Omental fat pad (tissue), 4 donors: Measurements from ENCODE around the gene CLPTM1. TPM values are rescaled to one million over a fixed set of nuclear protein-coding genes. Genes with fewer than 3 reads are reported as not detected.
"Not testable (repeated sequence)": the region's sequence is repeated elsewhere in the genome, so short reads cannot be mapped to it uniquely, and the experiment has no call there.

Experiments used
- ATAC-seq: fragments of 150-250 bp; one replicate; pipeline ENCODE4 v1.9.1; 2016; ENCODE audit warnings: mild to moderate bottlenecking, moderate library complexity; ENCODE audit not compliant: low FRiP score
- DNase-seq: peaks from one replicate; pipeline ENCODE4 v3.0.0-alpha.2; 2019; ENCODE audit warnings: low spot score
- CTCF ChIP-seq, 3 donors: fragments of 450-650 bp; IDR thresholded peaks; one replicate each; pipeline ENCODE4 v1.5.1; 2016 to 2017; ENCODE audit warnings: antibody characterized with exemption in 3 of 3, mild to moderate bottlenecking in 3 of 3, moderate library complexity in 2 of 3
- total RNA-seq, 4 donors: library from RNA; depleted of rRNA; stranded (reverse); fragments of >200 nt; gene quantifications; one replicate each; pipeline ENCODE4 v1.1.0, GENCODE V29; 2016

CLPTM1 gene
- total RNA-seq, 4 donors from 2014 or later: 58.8 to 77.5 (median 70.2) TPM

- ATAC-seq (no peak), DNase-seq (no peak)
- no peak for TF ChIP-seq CTCF (IDR thresholded peaks at IDR 0.05)
Observed at GRCh38 chr19:44969437-44969836, 14.3 kb downstream of the CLPTM1 start.

GRCh38 chr19:44971451-44971850, 16.3 kb downstream of the CLPTM1 start:
- not testable (repeated sequence) for ATAC-seq, DNase-seq

DNA sequence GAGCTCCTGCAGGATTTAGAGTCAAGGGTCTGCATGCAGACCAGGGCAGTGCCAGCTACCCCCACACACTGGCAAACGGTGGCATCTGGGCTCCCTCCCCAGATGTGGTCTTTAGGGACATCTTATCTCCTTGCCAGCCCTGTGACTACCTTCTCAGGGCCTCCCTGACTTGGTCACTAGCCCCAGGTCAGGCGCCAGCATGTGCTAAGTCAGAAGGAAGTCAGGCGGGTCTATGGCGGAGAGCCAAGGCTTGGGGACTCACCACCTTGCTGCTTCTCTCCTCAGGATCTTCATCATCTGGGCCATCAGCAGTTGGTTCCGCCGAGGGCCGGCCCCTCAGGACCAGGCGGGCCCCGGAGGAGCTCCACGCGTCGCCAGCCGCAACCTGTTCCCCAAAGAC, 17.6 kb downstream of the CLPTM1 start:
- DNase-seq (no peak), ATAC-seq (no peak)
- no peak for TF ChIP-seq CTCF (IDR thresholded peaks at IDR 0.05)

GRCh38 chr19:44973982-44974735, 19.0 kb downstream of the CLPTM1 start:
- DNase-seq (no peak), ATAC-seq (no peak)
- no peak for TF ChIP-seq CTCF (IDR thresholded peaks at IDR 0.05)

- TF ChIP-seq CTCF (IDR thresholded peaks at IDR 0.05): no peak
- ATAC-seq: no peak
- no peak for DNase-seq
Observed at GRCh38 chr19:44974857-44975256, 19.7 kb downstream of the CLPTM1 start.

GRCh38 chr19:44975444-44975843, 20.3 kb downstream of the CLPTM1 start:
- TF ChIP-seq CTCF (IDR thresholded peaks at IDR 0.05): no peak
- DNase-seq: no peak
- no peak for ATAC-seq

- no peak for TF ChIP-seq CTCF (IDR thresholded peaks at IDR 0.05)
- ATAC-seq (no peak), DNase-seq (no peak)
Observed at GRCh38 chr19:44984005-44984404, 28.8 kb downstream of the CLPTM1 start.
